Measurements from ENCODE around the gene MTCP1. TPM values are rescaled to one million over a fixed set of nuclear protein-coding genes. Genes with fewer than 3 reads are reported as not detected.

Gene MTCP1
- total RNA-seq, 1 experiment from 2014 or later: 21.0 TPM

DNA sequence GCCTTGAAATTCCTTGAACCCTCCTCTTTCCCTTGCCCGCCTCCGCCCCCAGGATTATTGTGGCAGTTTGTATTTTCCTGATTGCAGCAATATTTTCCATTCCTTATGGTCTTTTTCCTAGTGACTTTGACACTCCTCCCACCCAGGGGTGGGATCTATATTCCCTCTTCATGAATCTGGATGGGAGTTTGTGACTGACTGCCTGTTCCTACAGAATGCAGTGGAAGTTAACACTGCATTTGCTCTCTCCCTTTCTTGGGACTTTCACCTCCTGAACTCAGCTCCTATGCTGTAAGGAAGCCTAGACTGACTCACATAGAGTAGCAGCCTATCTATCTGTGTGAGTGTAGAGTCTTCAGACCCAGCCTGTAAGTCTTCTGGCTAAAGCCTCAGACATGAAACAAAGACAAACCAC lies 42.1 kb downstream of the MTCP1 start:
- H3K4me3 ChIP-seq (ENCODE audit: low read depth, low read length, poor library complexity, severe bottlenecking): no peak overlapping the region
- H3K27me3 ChIP-seq (replicated peaks; ENCODE audit: insufficient read depth, low read depth, low read length, poor library complexity): no peaks in the 10 kb centered on the region
- intact Hi-C loops (cut with micrococcal nuclease; ENCODE audit: unreplicated experiment): no loop called here
- POLR2A ChIA-PET (ENCODE audit: low non-redundant PET): no interaction called here
- CTCF ChIA-PET: no interaction called here
- H3K36me3 ChIP-seq (ENCODE audit: insufficient read depth, low read length, poor library complexity, severe bottlenecking): no peaks in the 10 kb centered on the region
- H3K9me3 ChIP-seq (ENCODE audit: low read depth, low read length, poor library complexity, severe bottlenecking): no peaks in the 10 kb centered on the region
- TF ChIP-seq EZH2 (IDR thresholded peaks at IDR 0.05; ENCODE audit: borderline replicate concordance, low read depth, low read length, poor library complexity, severe bottlenecking): no peak
- TF ChIP-seq CTCF (conservative IDR thresholded peaks at IDR 0.05; ENCODE audit: low read depth, low read length): no peak
- no peak for DNase-seq (ENCODE audit: low spot score)
- peaks cover 4% of the 10 kb centered on the region for H3K4me1 ChIP-seq (ENCODE audit: insufficient read depth, low read length, poor library complexity, severe bottlenecking)
- BruUV-seq (replicated peaks): no TSS peak
- H3K27ac ChIP-seq (ENCODE audit: low read depth, low read length, poor library complexity, severe bottlenecking): no peak overlapping the region

- H3K27me3 ChIP-seq (replicated peaks; ENCODE audit: insufficient read depth, low read depth, low read length, poor library complexity): no peaks in the 10 kb centered on the region
- H3K36me3 ChIP-seq (ENCODE audit: insufficient read depth, low read length, poor library complexity, severe bottlenecking): no peaks in the 10 kb centered on the region
- H3K4me3 ChIP-seq (ENCODE audit: low read depth, low read length, poor library complexity, severe bottlenecking): peak overlapping the region; percentile 67
- peaks cover 4% of the 10 kb centered on the region for H3K4me1 ChIP-seq (ENCODE audit: insufficient read depth, low read length, poor library complexity, severe bottlenecking)
- ChIA-PET POLR2A (ENCODE audit: low non-redundant PET) (no interaction called here), CTCF (no interaction called here)
- no TSS peak for BruUV-seq (replicated peaks)
- no peaks in the 10 kb centered on the region for H3K9me3 ChIP-seq (ENCODE audit: low read depth, low read length, poor library complexity, severe bottlenecking)
- H3K27ac ChIP-seq (ENCODE audit: low read depth, low read length, poor library complexity, severe bottlenecking): peak overlapping the region; percentile 98
- TF ChIP-seq CTCF (conservative IDR thresholded peaks at IDR 0.05; ENCODE audit: low read depth, low read length): no peak
- no peak for TF ChIP-seq EZH2 (IDR thresholded peaks at IDR 0.05; ENCODE audit: borderline replicate concordance, low read depth, low read length, poor library complexity, severe bottlenecking)
- no peak for DNase-seq (ENCODE audit: low spot score)
- intact Hi-C loops (cut with micrococcal nuclease; ENCODE audit: unreplicated experiment): no loop called here
These were observed 42.8 kb downstream of the MTCP1 start for GRCh38 chrX:155028129-155028528.

DNA sequence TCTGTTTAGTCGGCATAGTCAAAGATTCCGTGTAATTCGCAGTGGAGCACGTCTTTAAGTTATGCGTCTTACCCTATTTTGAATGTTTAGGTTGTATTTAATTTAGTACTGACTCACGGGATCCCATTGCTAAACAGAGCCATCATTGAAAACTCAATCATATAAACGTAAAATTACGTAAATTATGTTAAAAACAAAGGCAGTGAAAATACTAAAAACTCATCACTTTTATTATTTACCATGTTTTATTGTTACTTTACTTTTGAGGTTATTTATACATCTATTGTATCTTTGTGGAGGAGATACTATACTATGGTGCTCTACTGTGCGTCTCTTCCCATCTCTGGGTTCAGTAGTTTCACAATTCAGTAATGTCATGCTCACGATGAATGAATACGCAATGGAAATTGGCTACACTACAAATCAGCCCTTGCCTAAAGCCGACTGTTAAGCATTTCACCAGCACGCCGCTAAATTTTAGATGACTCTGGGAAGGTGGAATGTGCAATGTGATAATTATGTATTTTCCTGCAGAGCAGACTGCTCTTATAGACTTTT lies 43.3 kb downstream of the MTCP1 start:
- Histone ChIP-seq H3K36me3 (ENCODE audit: insufficient read depth, low read length, poor library complexity, severe bottlenecking) (no peaks in the 10 kb centered on the region), H3K4me3 (ENCODE audit: low read depth, low read length, poor library complexity, severe bottlenecking) (peak overlapping the region; percentile 67), H3K27me3 (replicated peaks; ENCODE audit: insufficient read depth, low read depth, low read length, poor library complexity) (no peaks in the 10 kb centered on the region), H3K27ac (ENCODE audit: low read depth, low read length, poor library complexity, severe bottlenecking) (peak overlapping the region; percentile 98), H3K4me1 (ENCODE audit: insufficient read depth, low read length, poor library complexity, severe bottlenecking) (peaks cover 4% of the 10 kb centered on the region), H3K9me3 (ENCODE audit: low read depth, low read length, poor library complexity, severe bottlenecking) (no peaks in the 10 kb centered on the region)
- peak; percentile 49 for DNase-seq (ENCODE audit: low spot score)
- CTCF ChIA-PET: no interaction called here
- POLR2A ChIA-PET (ENCODE audit: low non-redundant PET): no interaction called here
- intact Hi-C loops (cut with micrococcal nuclease; ENCODE audit: unreplicated experiment): no loop called here
- BruUV-seq (replicated peaks): TSS peak; percentile 68
- no peak for TF ChIP-seq EZH2 (IDR thresholded peaks at IDR 0.05; ENCODE audit: borderline replicate concordance, low read depth, low read length, poor library complexity, severe bottlenecking)
- TF ChIP-seq CTCF (conservative IDR thresholded peaks at IDR 0.05; ENCODE audit: low read depth, low read length): no peak
